GM18508 (cell line): ENCODE data around the gene DDT.
"Not testable (repeated sequence)": the region's sequence is repeated elsewhere in the genome, so short reads cannot be mapped to it uniquely, and the experiment has no call there.

Source experiments
- ATAC-seq: cut with Tn5 transposase; IDR thresholded peaks from one replicate; pipeline ENCODE4 v1.9.1; 2021; ENCODE audit warnings: moderate number of reproducible peaks; ENCODE audit not compliant: insufficient read depth, unreplicated experiment

The DDT gene

GRCh38 chr22:23974345-23974744 lies at the start of gene DDT:
Gene DDT, minus strand, starts transcription at chr22:23974441. Its CDS starts 27 bp downstream, at chr22:23974414.
- peak; percentile 53 for ATAC-seq

GRCh38 chr22:24023204-24023789 lies 49.1 kb upstream of the DDT start:
- ATAC-seq = no peak

GRCh38 chr22:24021304-24021703 lies 47.1 kb upstream of the DDT start:
- no peak for ATAC-seq

- no peak for ATAC-seq
Observed at GRCh38 chr22:24016156-24016555, 41.9 kb upstream of the DDT start.

GRCh38 chr22:24011735-24012068 lies 37.5 kb upstream of the DDT start:
- ATAC-seq = no peak

GRCh38 chr22:24010018-24010391 lies 35.8 kb upstream of the DDT start:
- no peak for ATAC-seq

- ATAC-seq = no peak
Observed at GRCh38 chr22:24009227-24010017, 35.2 kb upstream of the DDT start.

- no peak for ATAC-seq
Observed at GRCh38 chr22:24008381-24009226, 34.4 kb upstream of the DDT start.

- ATAC-seq = no peak
Observed at GRCh38 chr22:24008022-24008283, 33.7 kb upstream of the DDT start.

GRCh38 chr22:24007253-24008021 lies 33.2 kb upstream of the DDT start:
- ATAC-seq = no peak

GRCh38 chr22:24006914-24007214 lies 32.6 kb upstream of the DDT start:
- ATAC-seq = no peak

GRCh38 chr22:24006207-24006913 lies 32.1 kb upstream of the DDT start:
- ATAC-seq = no peak

GRCh38 chr22:24005201-24005600 lies 31.0 kb upstream of the DDT start, which contains the start of gene GSTT4:
Gene GSTT4, minus strand, starts transcription at chr22:24005453. Its CDS starts 97 bp downstream, at chr22:24005356.
- ATAC-seq = no peak

- ATAC-seq = no peak
Observed at GRCh38 chr22:24003887-24004286, 29.6 kb upstream of the DDT start.

- ATAC-seq = no peak
Observed at GRCh38 chr22:24002851-24003250, 28.6 kb upstream of the DDT start.

- ATAC-seq = no peak
Observed at GRCh38 chr22:24002272-24002671, 28.0 kb upstream of the DDT start.

- ATAC-seq = no peak
Observed at GRCh38 chr22:24001314-24001713, 27.1 kb upstream of the DDT start.

- not testable (repeated sequence) for ATAC-seq
Observed at GRCh38 chr22:23999779-24000178, 25.5 kb upstream of the DDT start.

- no peak for ATAC-seq
Observed at GRCh38 chr22:23997092-23997491, 22.9 kb upstream of the DDT start.

- ATAC-seq = not testable (repeated sequence)
Observed at GRCh38 chr22:23993581-23994177, 19.4 kb upstream of the DDT start.
